Astrocyte of the cerebellum (primary cell): Measurements from ENCODE around the gene ZBED1.
"Not testable (repeated sequence)": the region's sequence is repeated elsewhere in the genome, so short reads cannot be mapped to it uniquely, and the experiment has no call there.

Experiments
- DNase-seq: peaks from one replicate; pipeline ENCODE4 v3.0.0-alpha.2; 2011; ENCODE audit warnings: low read depth
- H3K4me3 ChIP-seq: 2 replicates; pipeline ENCODE4 v1.5.1; 2011; ENCODE audit warnings: mild to moderate bottlenecking, low read depth, low read length, moderate library complexity
- in situ Hi-C: cut with HindIII; loops from 2 replicates; pipeline ENCODE4 v1.10.0; 2017; ENCODE audit warnings: low sequenced_read_pairs
- TF ChIP-seq, protein P1 (sequence below): IDR thresholded peaks from 2 replicates; pipeline ENCODE4 v1.5.1; 2012; ENCODE audit warnings: low read length, low read depth, moderate library complexity, mild to moderate bottlenecking; ENCODE audit errors: missing control alignments

ZBED1 gene

DNA sequence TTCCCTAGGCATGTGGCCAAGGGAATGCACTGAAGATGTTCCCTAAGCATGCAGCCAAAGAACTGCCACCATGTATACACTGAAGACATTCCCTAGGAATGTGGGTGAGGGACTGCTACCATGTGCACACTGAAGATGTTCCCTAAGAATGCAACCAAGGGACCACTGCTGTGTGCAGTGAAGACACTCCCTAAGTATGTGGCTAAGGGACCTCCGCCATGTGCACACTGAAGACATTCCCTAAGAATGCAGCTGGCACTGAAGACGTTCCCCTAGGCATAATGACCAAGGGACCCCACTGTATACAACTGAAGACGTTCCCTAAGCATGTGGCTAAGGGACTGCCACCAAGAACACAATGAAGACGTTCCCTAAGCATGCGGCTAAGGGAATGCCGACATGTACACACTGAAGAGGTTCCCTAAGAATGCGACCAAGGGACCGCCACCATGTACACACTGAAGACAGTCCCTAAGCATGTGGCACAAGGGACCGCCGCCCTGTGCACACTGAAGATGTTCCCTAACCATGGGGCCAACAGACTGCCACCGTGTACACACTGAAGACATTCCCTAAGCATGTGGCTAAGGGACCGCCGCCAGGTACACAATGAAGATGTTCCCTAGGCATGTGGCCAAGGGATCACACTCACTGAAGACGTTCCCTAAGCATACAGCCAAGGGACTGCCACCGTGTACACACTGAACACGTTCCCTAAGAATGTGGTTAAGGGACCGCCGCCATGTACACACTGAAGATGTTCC, 25.6 kb downstream of the ZBED1 start:
- TF ChIP-seq, protein P1, sequence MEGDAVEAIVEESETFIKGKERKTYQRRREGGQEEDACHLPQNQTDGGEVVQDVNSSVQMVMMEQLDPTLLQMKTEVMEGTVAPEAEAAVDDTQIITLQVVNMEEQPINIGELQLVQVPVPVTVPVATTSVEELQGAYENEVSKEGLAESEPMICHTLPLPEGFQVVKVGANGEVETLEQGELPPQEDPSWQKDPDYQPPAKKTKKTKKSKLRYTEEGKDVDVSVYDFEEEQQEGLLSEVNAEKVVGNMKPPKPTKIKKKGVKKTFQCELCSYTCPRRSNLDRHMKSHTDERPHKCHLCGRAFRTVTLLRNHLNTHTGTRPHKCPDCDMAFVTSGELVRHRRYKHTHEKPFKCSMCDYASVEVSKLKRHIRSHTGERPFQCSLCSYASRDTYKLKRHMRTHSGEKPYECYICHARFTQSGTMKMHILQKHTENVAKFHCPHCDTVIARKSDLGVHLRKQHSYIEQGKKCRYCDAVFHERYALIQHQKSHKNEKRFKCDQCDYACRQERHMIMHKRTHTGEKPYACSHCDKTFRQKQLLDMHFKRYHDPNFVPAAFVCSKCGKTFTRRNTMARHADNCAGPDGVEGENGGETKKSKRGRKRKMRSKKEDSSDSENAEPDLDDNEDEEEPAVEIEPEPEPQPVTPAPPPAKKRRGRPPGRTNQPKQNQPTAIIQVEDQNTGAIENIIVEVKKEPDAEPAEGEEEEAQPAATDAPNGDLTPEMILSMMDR, result no peak
- in situ Hi-C loops, result no loop called here

GRCh38 chrX:2474280-2474962, 26.4 kb downstream of the ZBED1 start:
- no peak overlapping the region for H3K4me3 ChIP-seq
- TF ChIP-seq, protein P1, result no peak
- in situ Hi-C loops, result no loop called here
- no peak for DNase-seq

More for the DNA sequence above, 25.6 kb downstream of the ZBED1 start:
- DNase-seq, result no peak
- H3K4me3 ChIP-seq, result no peak overlapping the region

DNA sequence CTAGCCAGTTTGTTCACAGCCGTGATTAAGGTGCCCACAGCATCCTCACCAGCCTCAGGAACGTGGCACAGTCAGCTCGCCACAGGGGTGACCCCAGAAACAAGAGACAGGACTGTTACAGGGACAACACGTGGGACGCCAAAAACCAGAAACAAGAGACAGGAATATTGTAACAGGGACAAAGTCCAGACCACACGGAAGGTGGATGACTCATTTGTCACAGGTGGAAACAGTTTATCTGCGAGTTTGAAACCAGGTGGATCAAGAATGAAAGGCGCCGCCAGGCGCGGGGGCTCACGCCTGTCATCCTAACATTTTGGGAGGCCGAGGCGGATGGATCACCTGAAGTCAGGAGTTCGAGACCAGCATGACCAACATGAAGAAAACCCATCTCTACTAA, 27.7 kb downstream of the ZBED1 start:
- in situ Hi-C loops, DNase-seq, H3K4me3 ChIP-seq: not testable (repeated sequence)

DNA sequence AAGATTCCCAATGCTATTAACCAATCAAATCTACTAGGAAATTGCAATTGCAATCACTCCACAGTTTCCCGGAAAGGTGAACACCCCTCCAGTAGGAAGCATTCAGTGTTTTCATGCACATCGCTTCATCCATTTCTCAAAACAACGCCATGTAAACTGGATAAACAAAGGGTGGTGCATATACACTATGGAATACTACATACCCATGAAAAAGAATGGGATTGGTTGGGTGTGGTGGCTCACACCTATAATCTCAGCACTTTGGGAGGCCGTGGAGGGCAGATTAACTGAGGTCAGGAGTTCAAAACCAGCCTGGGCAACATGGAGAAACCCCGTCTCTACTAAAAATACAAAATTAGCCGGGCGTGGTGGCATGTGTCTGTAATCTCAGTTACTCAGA, 29.1 kb downstream of the ZBED1 start:
- in situ Hi-C loops, result no loop called here
- TF ChIP-seq, protein P1, result no peak
- H3K4me3 ChIP-seq, result no peak overlapping the region
- no peak for DNase-seq

- DNase-seq, in situ Hi-C loops, H3K4me3 ChIP-seq: not testable (repeated sequence)
Observed at GRCh38 chrX:2471126-2471525, 29.6 kb downstream of the ZBED1 start.

GRCh38 chrX:2469852-2470251, 30.9 kb downstream of the ZBED1 start:
- DNase-seq, in situ Hi-C loops, H3K4me3 ChIP-seq: not testable (repeated sequence)

DNA sequence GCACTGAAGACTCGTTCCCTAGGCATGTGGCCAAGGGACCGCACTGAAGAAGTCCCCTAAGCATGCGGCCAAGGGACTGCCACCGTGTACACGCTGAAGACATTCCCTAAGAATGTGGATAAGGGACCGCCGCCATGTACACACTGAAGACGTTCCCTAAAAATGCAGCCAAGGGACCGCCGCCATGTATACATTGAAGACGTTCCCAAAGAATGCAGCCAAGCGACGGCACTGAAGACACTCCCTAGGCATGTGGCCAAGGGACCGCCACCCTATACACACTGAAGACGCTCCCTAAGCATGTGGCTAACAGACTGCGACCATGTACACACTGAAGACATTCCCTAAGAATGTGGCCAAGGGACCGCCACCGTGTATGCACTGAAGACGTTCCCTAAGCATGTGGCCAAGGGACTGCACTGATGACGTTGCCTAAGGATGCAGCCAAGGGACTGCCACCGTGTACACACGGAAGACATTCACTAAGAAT, 31.5 kb downstream of the ZBED1 start:
- TF ChIP-seq, protein P1, result no peak
- H3K4me3 ChIP-seq, result no peak overlapping the region
- DNase-seq, result no peak
- in situ Hi-C loops, result no loop called here
